Natural killer cell treated with Interleukin-12 subunit alpha and Interleukin-12 subunit beta and Interleukin-15 and Interleukin-18, amount 100 ng/mL, for 72 hours (primary cell): ENCODE data around the gene OR2V2. TPM values are rescaled to one million over a fixed set of nuclear protein-coding genes. Genes with fewer than 3 reads are reported as not detected.

ENCODE experiments used
- ATAC-seq, 2 donors: fragments of 150-1000 bp; cut with Tn5 transposase in 1 of 2; sonication (Bioruptor Pico), chemical (Tn5 transposase) in 1 of 2; 2 replicates each; pipeline ENCODE4 v1.10.0; 2021
- DNase-seq: peaks from one replicate; pipeline ENCODE4 v3.0.0; 2022; ENCODE audit warnings: low spot score
- H3K27ac Mint-ChIP-seq, 2 donors: 1 replicate in 1 of 2; 2 replicates in 1 of 2; pipeline ENCODE4 v1.8.0; 2022; ENCODE audit warnings: mixed read lengths in 2 of 2, mild to moderate bottlenecking in 1 of 2, moderate library complexity in 1 of 2
- H3K27me3 Mint-ChIP-seq, 2 donors: 1 replicate in 1 of 2; 2 replicates in 1 of 2; pipeline ENCODE4 v1.8.0; 2022; ENCODE audit warnings: mixed read lengths in 2 of 2
- H3K36me3 Mint-ChIP-seq: one replicate; pipeline ENCODE4 v1.8.0; 2022; ENCODE audit warnings: mixed read lengths
- H3K4me1 Mint-ChIP-seq, 2 donors: 1 replicate in 1 of 2; 2 replicates in 1 of 2; pipeline ENCODE4 v1.8.0; 2022; ENCODE audit warnings: low read depth in 2 of 2, mixed read lengths in 2 of 2, mild to moderate bottlenecking in 1 of 2
- H3K4me3 Mint-ChIP-seq: one replicate; pipeline ENCODE4 v1.8.0; 2022; ENCODE audit warnings: mixed read lengths
- H3K9me3 Mint-ChIP-seq: 2 replicates; pipeline ENCODE4 v1.8.0; 2022; ENCODE audit warnings: mixed read lengths
- total RNA-seq, 2 donors: library from RNA; stranded (reverse); gene quantifications; one replicate each; pipeline ENCODE4 v1.2.3, GENCODE V29; 2022

Gene OR2V2
- total RNA-seq, 2 donors from 2014 or later = not detected

DNA sequence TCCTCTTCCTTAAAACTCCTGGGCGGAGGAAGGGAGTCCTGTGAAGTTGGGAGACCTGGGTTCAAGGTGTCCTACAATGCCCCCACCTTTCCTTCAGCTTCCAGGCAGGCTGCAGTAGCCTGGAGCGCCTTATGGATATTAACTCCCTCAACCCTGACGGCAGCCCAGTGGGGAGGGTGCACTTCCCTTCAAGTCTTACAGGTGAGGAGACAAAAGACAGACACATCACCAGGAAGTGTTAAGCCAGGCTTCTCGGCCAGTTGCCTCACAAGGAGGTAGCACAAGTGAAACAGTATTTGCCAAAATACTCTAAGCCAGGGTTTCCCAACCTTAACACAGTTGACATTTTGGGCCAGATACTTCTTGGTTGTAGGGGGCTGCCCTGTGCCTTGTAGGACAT, 53.4 kb downstream of the OR2V2 start:
- Mint-ChIP-seq H3K4me1 (peaks cover 10% of the 10 kb centered on the region in 2 donors), H3K36me3 (peaks cover 2% of the 10 kb centered on the region), H3K27me3 (peaks cover 10 to 20% of the 10 kb centered on the region in 2 donors), H3K27ac (no peak overlapping the region), H3K4me3 (no peak overlapping the region), H3K9me3 (no peaks in the 10 kb centered on the region)
- no peak for ATAC-seq
- no peak for DNase-seq

DNA sequence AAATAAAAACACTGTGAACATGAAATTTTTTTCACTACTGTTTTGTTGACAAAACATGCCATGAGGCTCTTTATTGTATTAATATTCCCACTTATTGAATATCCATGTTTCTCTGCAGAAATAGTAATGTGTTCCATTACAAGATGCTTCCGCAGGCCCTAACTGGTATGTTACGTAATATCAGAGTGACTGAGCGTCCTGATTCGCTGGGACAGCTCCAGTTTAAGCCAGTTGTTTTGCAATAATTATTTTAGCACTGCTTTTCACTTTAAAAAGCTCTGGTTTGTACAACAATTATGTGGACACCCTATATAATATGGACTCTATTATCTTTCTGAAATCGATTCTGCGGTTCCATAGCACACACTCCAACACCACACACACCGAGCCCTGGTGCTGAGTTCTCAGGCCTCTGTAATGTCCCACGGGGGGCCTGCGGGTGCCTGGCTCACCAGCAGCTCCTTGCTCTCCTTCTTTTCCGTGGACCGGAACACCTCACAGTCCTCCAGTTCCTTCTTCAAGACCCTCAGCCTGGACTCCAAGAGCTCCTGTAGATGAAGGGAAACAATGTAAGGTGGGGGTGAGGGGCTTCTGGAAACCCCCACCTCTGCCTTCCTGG, 55.8 kb downstream of the OR2V2 start:
- H3K36me3 Mint-ChIP-seq = peaks cover 16% of the 10 kb centered on the region
- ATAC-seq = no peak
- peak overlapping the region; percentile 68 for H3K4me3 Mint-ChIP-seq
- DNase-seq = no peak
- peaks cover 14 to 30% of the 10 kb centered on the region in 2 donors for H3K27me3 Mint-ChIP-seq
- H3K9me3 Mint-ChIP-seq = no peaks in the 10 kb centered on the region
- H3K27ac Mint-ChIP-seq = no peak overlapping the region
- peaks cover 33% of the 10 kb centered on the region in 2 donors for H3K4me1 Mint-ChIP-seq

DNA sequence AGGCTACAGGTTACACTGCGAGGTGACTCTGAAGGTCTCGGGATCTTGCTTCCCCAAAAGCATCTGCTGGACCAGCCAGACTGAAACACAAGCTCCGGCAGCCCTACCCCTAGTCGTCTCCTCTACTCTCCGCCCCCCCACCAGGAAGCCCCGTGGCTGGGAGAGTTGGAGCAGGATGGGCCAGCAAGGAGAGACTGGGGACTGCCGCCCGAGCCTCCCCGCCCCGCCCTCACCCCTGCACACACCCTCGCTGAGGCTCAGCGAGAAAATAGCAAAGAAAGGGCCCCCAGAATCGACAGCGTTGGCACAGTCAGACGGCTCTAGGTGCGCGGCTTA, 56.4 kb downstream of the OR2V2 start:
- DNase-seq (no peak), ATAC-seq (no peak)
- Mint-ChIP-seq H3K9me3 (no peaks in the 10 kb centered on the region), H3K36me3 (peaks cover 16% of the 10 kb centered on the region), H3K4me3 (peak overlapping the region; percentile 68), H3K27me3 (peaks cover 14 to 30% of the 10 kb centered on the region in 2 donors), H3K27ac (peak overlapping the region in 1 of 2 donors; percentile 24), H3K4me1 (peaks cover 35 to 36% of the 10 kb centered on the region in 2 donors)

DNA sequence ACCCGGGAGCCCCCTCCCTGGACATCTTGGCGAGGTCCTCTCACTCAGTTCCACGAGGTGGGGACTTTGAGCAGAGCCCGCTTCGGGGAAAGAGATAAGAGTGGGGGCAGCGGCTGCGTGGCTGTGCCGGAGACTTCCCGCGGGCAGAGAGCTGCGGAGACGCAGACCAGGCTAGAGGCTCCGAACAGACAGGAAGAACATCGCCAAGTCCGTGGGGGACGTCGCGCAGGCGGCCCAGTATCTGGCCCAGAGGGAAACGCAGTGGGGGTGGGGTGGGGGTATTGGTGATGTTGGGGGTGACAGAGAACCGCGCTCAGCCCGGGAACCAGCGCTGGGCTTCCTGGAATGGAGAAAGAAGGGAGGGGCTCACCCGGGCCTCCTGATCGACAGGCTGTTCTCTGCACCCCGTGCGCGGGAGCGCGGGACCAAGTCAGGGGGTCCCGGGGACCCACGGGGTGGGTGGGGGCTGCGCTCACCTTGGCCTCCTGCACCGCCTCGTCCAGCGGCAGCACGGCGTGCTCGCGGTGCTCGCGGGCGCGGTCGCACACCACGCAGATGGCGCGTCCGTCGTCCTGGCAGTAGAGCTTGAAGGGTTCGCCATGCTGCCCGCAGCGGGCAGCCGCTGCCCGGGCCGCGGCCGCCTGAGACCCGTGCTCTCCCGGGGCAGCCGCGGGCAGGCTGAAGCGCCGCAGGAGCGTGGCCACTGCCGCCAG, 56.9 kb downstream of the OR2V2 start:
- Mint-ChIP-seq H3K27ac (peak overlapping the region in 1 of 2 donors; percentile 24), H3K4me1 (peaks cover 35 to 36% of the 10 kb centered on the region in 2 donors), H3K36me3 (peaks cover 16% of the 10 kb centered on the region), H3K27me3 (peaks cover 14 to 30% of the 10 kb centered on the region in 2 donors), H3K4me3 (peak overlapping the region; percentile 68), H3K9me3 (no peaks in the 10 kb centered on the region)
- ATAC-seq = no peak
- DNase-seq = no peak

DNA sequence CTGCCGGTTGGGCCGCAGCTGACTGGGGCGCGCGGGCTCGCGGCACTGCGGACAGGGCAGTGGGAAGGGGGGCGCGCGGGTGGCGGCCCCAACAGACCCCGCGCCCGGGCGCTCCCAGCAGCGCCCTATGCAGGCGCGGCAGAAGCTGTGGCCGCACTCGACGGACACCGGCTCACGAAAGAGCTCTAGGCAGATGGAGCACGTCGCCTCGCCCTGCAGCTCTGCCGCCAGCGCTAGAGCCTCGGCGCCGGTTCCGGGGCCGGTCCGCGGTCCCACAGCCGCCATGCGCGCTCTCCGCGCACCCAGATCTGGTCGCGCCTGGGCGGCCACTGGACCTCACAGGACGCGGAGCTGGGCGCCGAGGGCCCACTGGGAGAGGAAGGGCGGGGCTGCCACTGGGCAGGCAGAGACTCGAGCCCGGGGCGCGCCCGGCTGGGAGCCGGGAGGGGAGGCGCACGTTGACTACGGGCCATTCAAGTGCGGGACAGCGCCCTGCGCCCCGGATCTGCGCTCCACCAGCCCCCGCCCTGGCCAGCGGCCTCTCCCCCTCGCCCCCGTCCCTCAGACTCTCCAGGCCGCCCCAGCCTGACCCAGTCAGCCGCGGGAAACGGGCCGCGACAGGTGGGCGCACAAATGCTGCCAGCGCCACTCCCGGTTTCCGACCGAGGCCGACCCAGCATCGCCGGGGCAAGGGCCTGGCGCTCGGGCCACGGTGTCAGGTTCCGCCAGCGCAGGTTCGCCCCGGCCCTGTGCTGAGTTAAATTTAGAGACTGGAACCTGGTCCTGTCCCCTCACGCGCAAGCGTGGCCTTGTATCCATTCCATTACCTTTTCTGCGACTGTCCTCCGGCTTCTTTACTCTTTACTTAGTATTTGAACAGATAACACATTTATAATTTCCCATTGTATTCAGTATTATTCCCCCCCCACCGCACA, 57.7 kb downstream of the OR2V2 start, which contains the start of gene TRIM7:
Gene TRIM7 (minus strand): TSS at position 371 of the 935 bp plus-strand sequence. CDS start 86 bp downstream, at position 285.
- DNase-seq (no peak), ATAC-seq (no peak)

DNA sequence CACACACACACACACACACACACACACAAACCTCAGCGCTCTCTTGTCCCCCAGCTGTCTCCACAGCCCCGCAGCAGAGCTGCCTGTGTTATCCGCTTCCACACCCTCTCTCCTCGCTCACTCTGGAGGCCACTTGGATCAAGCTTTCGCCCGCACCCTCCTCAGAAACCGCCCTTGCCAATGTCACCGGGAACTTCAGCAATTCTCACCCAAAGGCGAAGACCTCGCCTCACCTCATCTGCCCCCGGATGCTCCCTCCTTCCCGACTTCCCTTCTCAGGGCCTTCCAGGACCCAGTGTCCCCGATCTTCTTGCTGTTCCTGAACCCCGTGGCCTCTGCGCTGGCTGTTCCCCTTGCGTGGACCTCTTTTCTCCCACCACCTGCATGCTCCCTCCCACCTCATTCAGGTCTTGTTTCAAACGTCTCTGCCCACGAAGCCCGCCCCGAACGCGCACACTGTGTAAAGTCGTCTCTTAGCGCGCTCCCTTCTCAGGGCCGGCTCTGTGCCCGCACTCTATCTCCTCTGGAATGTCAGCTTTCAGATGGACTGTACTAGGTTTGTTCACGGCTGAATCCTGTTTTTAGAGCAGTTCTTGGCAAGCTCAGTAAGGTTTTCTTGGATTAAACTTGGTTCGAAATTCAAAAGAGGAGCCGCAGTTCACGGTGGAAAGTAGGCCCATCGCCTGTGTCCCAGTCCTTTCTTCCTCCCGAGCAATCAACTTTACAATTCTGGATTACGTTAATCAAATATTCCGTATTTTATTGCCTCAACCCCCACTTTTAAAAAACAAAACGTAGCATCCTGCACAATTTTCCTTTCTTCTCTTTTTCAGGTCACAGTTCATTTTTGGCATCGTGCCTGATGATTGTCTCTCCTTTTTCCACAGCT, 58.6 kb downstream of the OR2V2 start:
- ATAC-seq (no peak), DNase-seq (no peak)
- H3K9me3 Mint-ChIP-seq = no peaks in the 10 kb centered on the region
- peaks cover 35 to 36% of the 10 kb centered on the region in 2 donors for H3K4me1 Mint-ChIP-seq
- peaks cover 16% of the 10 kb centered on the region for H3K36me3 Mint-ChIP-seq
- H3K27ac Mint-ChIP-seq = peak overlapping the region; percentile 94 to 96
- H3K27me3 Mint-ChIP-seq = peaks cover 14 to 30% of the 10 kb centered on the region in 2 donors
- H3K4me3 Mint-ChIP-seq = peak overlapping the region; percentile 98

More for the DNA sequence above, 57.7 kb downstream of the OR2V2 start, which contains the start of gene TRIM7:
- Mint-ChIP-seq H3K27me3 (peaks cover 14 to 30% of the 10 kb centered on the region in 2 donors), H3K4me3 (peak within 1 kb of the TSS; percentile 98), H3K27ac (peak within 1 kb of the TSS; percentile 94 to 96), H3K36me3 (peaks cover 16% of the 10 kb centered on the region), H3K4me1 (peaks cover 35 to 36% of the 10 kb centered on the region in 2 donors), H3K9me3 (no peaks in the 10 kb centered on the region)

DNA sequence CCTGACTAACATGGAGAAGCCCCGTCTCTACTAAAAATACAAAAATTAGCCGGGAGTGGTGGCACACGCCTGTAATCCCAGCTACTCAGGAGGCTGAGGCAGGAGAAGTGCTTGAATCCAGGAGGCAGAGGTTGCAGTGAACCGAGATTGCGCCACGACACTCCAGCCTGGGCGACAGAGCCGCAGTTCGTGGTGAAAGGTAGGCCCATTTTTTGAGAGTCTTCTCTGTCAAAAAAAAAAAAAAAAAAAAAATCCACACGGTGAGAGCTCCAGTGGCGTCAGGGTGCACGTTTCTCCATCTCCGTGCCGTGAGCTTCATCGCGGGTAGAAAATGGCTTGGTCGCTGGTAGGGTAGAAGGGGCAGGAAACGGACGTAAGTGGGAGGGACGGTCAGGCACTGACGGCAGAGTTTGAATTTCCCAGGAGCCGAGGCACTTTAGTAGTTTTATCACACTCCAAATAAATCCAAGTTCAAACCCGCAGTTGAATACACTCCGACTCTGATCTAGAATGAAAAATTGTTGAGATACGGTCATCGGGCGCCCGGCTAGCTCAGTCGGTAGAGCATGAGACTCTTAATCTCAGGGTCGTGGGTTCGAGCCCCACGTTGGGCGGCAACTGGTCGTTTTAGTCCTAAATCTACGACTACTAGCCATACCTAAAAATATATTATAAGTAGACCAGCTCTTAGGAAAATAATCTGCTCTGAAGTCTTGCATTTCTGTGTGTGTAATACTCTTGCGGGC, 60.0 kb downstream of the OR2V2 start:
- Mint-ChIP-seq H3K27ac (peak overlapping the region; percentile 94 to 96), H3K36me3 (peaks cover 16% of the 10 kb centered on the region), H3K9me3 (no peaks in the 10 kb centered on the region), H3K4me1 (peaks cover 35 to 36% of the 10 kb centered on the region in 2 donors), H3K4me3 (peak overlapping the region; percentile 98), H3K27me3 (peaks cover 14 to 26% of the 10 kb centered on the region in 2 donors)
- ATAC-seq (peak; percentile 77), DNase-seq (peak; percentile 80)

DNA sequence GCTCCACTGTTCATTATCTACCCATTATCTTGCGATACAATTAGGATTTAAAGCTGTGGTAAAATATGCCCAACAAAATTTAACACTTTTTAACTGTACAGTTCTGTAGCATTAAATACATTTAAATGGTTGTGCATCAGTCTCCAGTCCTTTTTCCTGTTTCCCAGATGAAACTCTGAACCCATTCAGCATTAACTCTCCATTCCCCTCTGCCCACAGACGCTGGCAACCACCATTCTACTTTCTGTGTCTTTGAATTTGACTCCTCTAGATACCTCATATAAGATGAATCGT, 60.5 kb downstream of the OR2V2 start:
- H3K9me3 Mint-ChIP-seq = no peaks in the 10 kb centered on the region
- no peak for DNase-seq
- peaks cover 16% of the 10 kb centered on the region for H3K36me3 Mint-ChIP-seq
- peak overlapping the region; percentile 94 to 96 for H3K27ac Mint-ChIP-seq
- ATAC-seq = no peak
- H3K27me3 Mint-ChIP-seq = peaks cover 14 to 25% of the 10 kb centered on the region in 2 donors
- peaks cover 35 to 36% of the 10 kb centered on the region in 2 donors for H3K4me1 Mint-ChIP-seq
- H3K4me3 Mint-ChIP-seq = peak overlapping the region; percentile 98

Other genes starting within 250 kb of the OR2V2 start
- gene BTNL8, start 248.4 kb upstream of the OR2V2 start, total RNA-seq = not detected
- not detected for gene BTNL3, start 158.7 kb upstream of the OR2V2 start, total RNA-seq
- gene BTNL9, start 107.3 kb upstream of the OR2V2 start, total RNA-seq = not detected
- not detected for gene OR2V1, start 16.4 kb upstream of the OR2V2 start, total RNA-seq
- gene TRIM7, start 57.6 kb downstream of the OR2V2 start, total RNA-seq = 1 to 10 TPM in 1 of 2 donors, not detected in 1; 1.3 TPM
- gene TRIM41, start 75.7 kb downstream of the OR2V2 start, total RNA-seq = 10 to 100 TPM; 29.5 to 50.6 TPM
- gene RACK1, start 96.3 kb downstream of the OR2V2 start, total RNA-seq = 1,000 to 10,000 TPM; 1,525 to 1,671 TPM
- gene TRIM52, start 113.6 kb downstream of the OR2V2 start, total RNA-seq = 10 to 100 TPM; 22.3 to 33.2 TPM
- gene OR4F3, start 219.7 kb downstream of the OR2V2 start, total RNA-seq = not detected